Fibroblast of lung (primary cell): ENCODE measurements around the gene USP17L17.
"Not testable (repeated sequence)": the region's sequence is repeated elsewhere in the genome, so short reads cannot be mapped to it uniquely, and the experiment has no call there.

Experiments
- EZH2 ChIP-seq: IDR thresholded peaks from 2 replicates; pipeline ENCODE4 v1.5.1; 2012; ENCODE audit warnings: low read length, control low read depth, mild to moderate bottlenecking; ENCODE audit errors: missing control alignments
- TF ChIP-seq, protein P1 (sequence below), 2 donors: IDR thresholded peaks in 1 of 2; conservative IDR thresholded peaks in 1 of 2; 1 replicate in 1 of 2; 2 replicates in 1 of 2; pipeline ENCODE4 v1.5.1; 2011 to 2012; ENCODE audit warnings: low read length in 2 of 2, control low read depth in 1 of 2, inconsistent platforms in 1 of 2, low read depth in 1 of 2, mild to moderate bottlenecking in 1 of 2

DNA sequence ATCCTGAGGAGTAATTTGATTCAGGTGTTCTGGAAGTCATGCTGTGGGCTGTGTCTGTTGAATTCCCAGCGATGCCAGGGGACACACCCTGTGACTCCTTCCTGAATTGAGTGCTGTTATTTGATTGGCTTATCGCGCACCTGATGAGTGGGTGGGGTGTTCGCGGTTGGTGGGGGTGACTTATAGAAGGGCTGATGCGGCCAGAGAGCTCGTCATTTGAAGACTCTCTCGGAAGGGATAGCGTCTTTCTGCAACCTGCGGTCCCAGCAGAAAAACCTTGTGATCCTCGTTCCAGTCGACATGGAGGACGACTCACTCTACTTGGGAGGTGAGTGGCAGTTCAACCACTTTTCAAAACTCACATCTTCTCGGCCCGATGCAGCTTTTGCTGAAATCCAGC, 14.1 kb downstream of the USP17L17 start, which contains the start of gene USP17L20:
- TF ChIP-seq, protein P1, sequence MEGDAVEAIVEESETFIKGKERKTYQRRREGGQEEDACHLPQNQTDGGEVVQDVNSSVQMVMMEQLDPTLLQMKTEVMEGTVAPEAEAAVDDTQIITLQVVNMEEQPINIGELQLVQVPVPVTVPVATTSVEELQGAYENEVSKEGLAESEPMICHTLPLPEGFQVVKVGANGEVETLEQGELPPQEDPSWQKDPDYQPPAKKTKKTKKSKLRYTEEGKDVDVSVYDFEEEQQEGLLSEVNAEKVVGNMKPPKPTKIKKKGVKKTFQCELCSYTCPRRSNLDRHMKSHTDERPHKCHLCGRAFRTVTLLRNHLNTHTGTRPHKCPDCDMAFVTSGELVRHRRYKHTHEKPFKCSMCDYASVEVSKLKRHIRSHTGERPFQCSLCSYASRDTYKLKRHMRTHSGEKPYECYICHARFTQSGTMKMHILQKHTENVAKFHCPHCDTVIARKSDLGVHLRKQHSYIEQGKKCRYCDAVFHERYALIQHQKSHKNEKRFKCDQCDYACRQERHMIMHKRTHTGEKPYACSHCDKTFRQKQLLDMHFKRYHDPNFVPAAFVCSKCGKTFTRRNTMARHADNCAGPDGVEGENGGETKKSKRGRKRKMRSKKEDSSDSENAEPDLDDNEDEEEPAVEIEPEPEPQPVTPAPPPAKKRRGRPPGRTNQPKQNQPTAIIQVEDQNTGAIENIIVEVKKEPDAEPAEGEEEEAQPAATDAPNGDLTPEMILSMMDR (conservative IDR thresholded peaks at IDR 0.05 in 1 of 2, IDR thresholded peaks at IDR 0.05 in 1 of 2; ENCODE audit: low read depth in 1 of 2, low read length in 2 of 2), result not testable (repeated sequence)
- not testable (repeated sequence) for TF ChIP-seq EZH2
